ENCODE results near the gene RBFOX2.
A peak's percentile ranks its signal among the peaks of the same experiment; 100 is the strongest.

The RBFOX2 gene

GRCh38 chr22:36069368-36069767 lies 40.7 kb upstream of the RBFOX2 start:
- TF ChIP-seq POLR2A (IDR thresholded peaks at IDR 0.05; ENCODE audit: extremely low read depth, insufficient read length) (no peak), MYC (IDR thresholded peaks at IDR 0.05; ENCODE audit: low read depth, low read length) (no peak), CTCF (IDR thresholded peaks at IDR 0.05; ENCODE audit: low read depth, low read length) (no peak), MAX (IDR thresholded peaks at IDR 0.05; ENCODE audit: low read depth, low read length) (no peak)
- DNase-seq (ENCODE audit: low read depth): no peak
- no peak overlapping the region for H3K4me3 ChIP-seq (ENCODE audit: low read depth, low read length)

- no peak overlapping the region for H3K4me3 ChIP-seq (ENCODE audit: low read depth, low read length)
- peak; percentile 18 for DNase-seq (ENCODE audit: low read depth)
- TF ChIP-seq POLR2A (IDR thresholded peaks at IDR 0.05; ENCODE audit: extremely low read depth, insufficient read length) (no peak), CTCF (IDR thresholded peaks at IDR 0.05; ENCODE audit: low read depth, low read length) (no peak), MAX (IDR thresholded peaks at IDR 0.05; ENCODE audit: low read depth, low read length) (no peak), MYC (IDR thresholded peaks at IDR 0.05; ENCODE audit: low read depth, low read length) (no peak)
These were observed 40.2 kb upstream of the RBFOX2 start for GRCh38 chr22:36068776-36069344.

GRCh38 chr22:36067235-36067558 lies 38.6 kb upstream of the RBFOX2 start:
- DNase-seq (ENCODE audit: low read depth): no peak
- no peak for TF ChIP-seq CTCF (IDR thresholded peaks at IDR 0.05; ENCODE audit: low read depth, low read length)

GRCh38 chr22:36065775-36066544 lies 37.3 kb upstream of the RBFOX2 start:
- DNase-seq (ENCODE audit: low read depth): peak; percentile 85
- peak overlapping the region; percentile 56 for H3K4me3 ChIP-seq (ENCODE audit: low read depth, low read length)
- TF ChIP-seq MAX (IDR thresholded peaks at IDR 0.05; ENCODE audit: low read depth, low read length): peak; percentile 76
- peak; percentile 72 for TF ChIP-seq MYC (IDR thresholded peaks at IDR 0.05; ENCODE audit: low read depth, low read length)
- TF ChIP-seq CTCF (IDR thresholded peaks at IDR 0.05; ENCODE audit: low read depth, low read length): peak; percentile 89
- TF ChIP-seq POLR2A (IDR thresholded peaks at IDR 0.05; ENCODE audit: extremely low read depth, insufficient read length): no peak

More at GRCh38 chr22:36067235-36067558, 38.6 kb upstream of the RBFOX2 start:
- H3K4me3 ChIP-seq (ENCODE audit: low read depth, low read length): no peak overlapping the region

GRCh38 chr22:36065462-36065774 lies 36.8 kb upstream of the RBFOX2 start:
- TF ChIP-seq MYC (IDR thresholded peaks at IDR 0.05; ENCODE audit: low read depth, low read length) (no peak), POLR2A (IDR thresholded peaks at IDR 0.05; ENCODE audit: extremely low read depth, insufficient read length) (no peak), MAX (IDR thresholded peaks at IDR 0.05; ENCODE audit: low read depth, low read length) (no peak), CTCF (IDR thresholded peaks at IDR 0.05; ENCODE audit: low read depth, low read length) (no peak)
- no peak for DNase-seq (ENCODE audit: low read depth)
- H3K4me3 ChIP-seq (ENCODE audit: low read depth, low read length): peak overlapping the region; percentile 56
